Activated CD4-positive, CD25-positive, alpha-beta regulatory T cell treated with anti-CD3 and anti-CD28 coated beads, Interleukin-2, amount 50 U/mL, for 72 hours (primary cell): ENCODE data around the gene SESN2.

ENCODE experiments used
- DNase-seq: peaks from one replicate; pipeline ENCODE4 v3.0.0; 2021

SESN2 gene, protein sequence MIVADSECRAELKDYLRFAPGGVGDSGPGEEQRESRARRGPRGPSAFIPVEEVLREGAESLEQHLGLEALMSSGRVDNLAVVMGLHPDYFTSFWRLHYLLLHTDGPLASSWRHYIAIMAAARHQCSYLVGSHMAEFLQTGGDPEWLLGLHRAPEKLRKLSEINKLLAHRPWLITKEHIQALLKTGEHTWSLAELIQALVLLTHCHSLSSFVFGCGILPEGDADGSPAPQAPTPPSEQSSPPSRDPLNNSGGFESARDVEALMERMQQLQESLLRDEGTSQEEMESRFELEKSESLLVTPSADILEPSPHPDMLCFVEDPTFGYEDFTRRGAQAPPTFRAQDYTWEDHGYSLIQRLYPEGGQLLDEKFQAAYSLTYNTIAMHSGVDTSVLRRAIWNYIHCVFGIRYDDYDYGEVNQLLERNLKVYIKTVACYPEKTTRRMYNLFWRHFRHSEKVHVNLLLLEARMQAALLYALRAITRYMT

DNA sequence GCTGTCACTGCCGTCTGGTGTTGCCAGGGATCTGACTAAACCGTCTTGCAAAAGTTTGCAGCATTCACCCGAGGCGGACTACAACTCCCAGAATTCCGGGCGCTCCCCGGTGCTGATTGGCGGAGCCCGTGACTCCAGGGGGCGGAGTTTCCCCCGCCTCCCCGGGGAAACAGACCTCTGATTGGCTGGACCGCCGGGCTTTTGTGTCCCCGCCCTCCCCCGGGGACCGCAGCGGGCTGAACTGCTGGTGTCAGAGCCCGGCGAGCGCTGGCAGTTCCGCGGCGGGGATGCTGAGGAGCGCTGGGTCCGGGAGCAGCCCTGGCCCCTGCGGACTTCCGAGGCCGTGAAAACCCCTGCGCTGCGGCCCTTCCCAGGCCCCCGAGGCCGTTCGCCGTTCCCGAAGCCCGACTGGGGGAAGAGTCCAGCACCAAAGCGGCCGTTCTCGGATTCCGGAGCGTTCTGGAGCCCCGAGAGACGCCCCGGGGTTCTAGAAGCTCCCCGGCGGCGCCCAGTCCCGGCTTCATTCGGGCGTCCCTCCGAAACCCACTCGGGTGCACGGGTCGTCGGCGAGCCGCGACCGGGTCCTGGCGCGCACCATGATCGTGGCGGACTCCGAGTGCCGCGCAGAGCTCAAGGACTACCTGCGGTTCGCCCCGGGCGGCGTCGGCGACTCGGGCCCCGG lies at the start of gene SESN2:
Gene SESN2 (plus strand): TSS at position 267 of the 682 bp plus-strand sequence. CDS start 330 bp downstream, at position 597.
- DNase-seq, result peak; percentile 99

DNA sequence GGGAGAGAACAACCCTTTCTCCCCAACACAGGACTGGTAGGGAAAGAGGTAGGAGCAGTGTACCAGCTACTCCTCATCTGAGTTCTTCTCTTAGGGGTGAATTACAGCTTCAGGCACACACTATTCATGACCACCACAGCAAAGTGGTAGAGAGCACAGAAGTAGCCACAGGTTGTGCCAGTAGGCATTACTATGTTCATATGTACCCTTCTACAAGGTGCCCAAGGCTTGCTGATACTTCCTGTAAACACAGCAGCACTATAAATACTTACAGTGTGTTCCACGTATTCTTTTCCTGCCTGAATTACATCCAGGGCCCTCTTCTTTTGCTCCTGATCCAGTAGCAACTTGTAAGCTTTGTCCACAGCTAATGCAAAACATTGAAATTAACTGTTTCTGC lies 49.6 kb upstream of the SESN2 start:
- DNase-seq, result no peak

DNA sequence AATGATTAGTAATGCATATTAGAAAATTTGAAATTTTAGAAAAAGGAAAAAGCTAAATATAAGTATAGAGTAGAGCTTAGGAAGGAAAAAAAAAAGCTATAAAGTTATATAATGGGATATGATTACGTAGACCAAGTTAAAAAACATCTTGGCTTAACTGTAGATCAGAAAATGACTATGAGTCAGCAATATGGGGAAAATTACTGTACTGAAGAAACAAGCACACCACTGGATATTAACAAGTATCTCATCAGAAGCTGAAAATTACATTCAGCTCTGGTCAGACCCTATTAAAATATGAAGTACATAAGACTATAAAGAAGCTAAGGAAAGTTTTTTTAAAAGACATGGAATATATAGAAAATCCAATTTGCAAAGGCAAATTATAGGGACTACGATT lies 46.0 kb upstream of the SESN2 start:
- no peak for DNase-seq

DNA sequence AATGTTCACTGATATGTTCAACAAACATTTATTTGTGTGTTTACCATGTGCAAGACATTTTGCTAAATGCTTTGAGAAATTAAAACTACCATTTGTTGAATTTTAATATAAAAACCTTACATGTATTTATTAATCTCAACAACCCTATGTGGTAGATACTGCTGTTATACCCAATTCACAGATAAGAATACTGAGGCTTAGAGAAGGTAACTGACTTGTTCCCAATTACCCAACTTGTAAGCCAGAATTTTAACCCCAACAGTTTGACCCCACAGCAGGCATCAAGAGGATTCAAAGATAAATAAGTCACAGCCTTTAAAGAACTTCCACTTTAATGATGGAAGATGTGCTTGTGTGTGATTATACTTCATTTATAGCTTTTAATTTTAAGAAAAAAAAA lies 30.2 kb upstream of the SESN2 start:
- no peak for DNase-seq

DNA sequence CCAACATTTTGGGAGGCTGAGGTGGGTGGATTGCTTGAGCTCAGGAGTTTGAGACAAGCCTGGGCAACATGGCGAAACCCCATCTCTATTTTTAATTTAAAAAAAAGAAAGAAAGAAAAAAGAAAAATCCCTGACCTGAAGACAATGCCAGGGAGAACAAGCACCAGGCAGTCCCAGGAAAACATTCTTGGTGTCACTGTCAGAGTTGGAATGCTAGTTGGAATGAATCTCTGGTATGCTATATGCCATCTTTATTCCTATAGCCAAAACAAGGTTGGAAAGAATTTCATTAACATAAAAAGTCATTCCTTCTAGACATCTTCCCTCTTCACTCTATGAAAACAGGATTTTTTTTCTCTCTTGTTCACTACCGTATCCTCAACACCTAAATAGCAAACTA lies 29.3 kb upstream of the SESN2 start:
- DNase-seq, result no peak

DNA sequence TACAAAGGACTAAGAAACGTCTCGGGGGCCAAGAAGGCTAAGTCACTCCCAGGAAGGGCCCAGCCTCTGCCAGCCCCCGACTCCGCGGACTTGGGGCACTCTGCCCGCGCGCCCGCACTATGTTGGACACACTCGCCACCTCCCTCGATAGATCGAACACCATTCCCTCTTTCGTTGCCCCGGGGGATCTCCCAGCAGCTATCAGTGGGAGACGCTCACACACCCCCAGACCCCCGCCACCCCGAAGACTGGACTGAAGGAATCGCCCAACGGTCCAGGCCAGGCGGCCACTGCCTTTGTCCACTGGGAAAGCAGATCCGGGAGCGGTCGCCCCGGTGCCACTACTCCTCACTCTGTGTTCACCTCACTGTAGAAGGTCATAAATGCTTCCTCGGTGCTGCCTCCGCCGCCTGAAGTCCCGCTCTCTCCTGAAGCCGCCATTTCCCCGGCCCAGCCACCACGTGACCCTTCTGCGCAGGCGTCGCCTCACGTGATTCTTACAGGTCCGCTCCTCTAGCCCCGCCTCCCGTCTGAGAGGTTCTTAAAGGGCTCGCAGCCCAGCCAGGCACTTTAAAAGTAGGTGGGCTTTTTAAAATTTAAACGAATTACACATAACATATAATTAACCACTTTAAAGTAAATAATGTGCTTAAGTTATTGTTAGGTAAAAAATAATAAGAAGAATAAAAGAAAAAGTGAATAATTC lies 26.6 kb upstream of the SESN2 start, which contains the start of gene DNAJC8:
Gene DNAJC8 (minus strand): TSS at position 472 of the 706 bp plus-strand sequence. CDS start 31 bp downstream, at position 441.
- DNase-seq, result peak; percentile 95

DNA sequence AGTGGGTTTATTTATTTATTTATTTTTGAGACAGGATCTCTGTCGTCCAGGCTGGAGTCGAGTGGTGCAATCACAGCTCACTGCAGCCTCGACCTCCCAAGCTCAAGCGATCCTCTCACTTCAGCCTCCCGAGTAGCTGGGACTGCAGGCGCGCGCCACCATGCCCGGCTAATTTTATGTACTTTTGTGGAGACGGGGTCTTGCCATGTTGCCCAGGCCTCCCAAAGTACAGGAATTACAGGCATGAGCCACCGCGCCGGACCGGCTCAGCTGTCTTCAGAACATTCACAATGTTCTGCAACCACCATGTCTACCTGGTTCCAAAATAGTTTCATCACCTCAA lies 26.1 kb upstream of the SESN2 start:
- no peak for DNase-seq

DNA sequence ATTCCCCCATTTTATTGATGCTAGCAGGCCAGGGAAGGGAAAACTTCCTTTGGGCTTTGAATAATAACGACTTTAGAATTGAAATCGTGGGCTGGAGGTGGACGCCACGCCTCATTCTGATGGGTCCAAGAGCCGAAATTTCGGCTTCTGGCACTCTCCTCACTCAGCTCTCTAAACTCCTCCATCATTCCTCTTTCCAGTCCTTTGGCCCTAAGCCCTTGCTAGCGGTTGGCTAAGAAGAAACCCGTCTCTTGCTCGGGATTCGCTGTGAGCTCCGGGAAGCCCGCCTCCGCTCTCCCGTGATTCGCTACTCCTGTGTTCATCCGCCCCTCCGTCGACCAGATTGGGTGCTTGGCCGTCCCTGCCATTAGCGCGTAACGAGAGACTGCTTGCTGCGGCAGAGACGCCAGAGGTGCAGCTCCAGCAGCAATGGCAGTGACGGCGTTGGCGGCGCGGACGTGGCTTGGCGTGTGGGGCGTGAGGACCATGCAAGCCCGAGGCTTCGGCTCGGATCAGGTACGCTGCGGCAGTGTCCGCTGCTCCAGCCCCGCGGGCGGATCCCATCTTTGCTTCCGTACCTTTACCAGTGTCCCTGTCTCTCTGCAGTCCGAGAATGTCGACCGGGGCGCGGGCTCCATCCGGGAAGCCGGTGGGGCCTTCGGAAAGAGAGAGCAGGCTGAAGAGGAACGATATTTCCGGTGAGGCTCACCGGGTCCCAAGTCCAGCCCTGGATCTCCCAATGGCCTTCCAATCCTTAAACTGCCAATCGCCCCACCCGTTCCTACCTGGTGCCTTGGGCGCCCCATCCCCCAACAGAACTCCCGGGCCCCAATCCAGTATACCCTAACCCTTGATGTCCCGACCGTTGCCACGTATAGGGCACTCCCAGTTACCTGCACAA lies 23.3 kb upstream of the SESN2 start, which contains the start of gene ATP5IF1:
Gene ATP5IF1 (plus strand): TSS at position 370 of the 901 bp plus-strand sequence. CDS start 60 bp downstream, at position 430.
- DNase-seq, result peak; percentile 91

DNA sequence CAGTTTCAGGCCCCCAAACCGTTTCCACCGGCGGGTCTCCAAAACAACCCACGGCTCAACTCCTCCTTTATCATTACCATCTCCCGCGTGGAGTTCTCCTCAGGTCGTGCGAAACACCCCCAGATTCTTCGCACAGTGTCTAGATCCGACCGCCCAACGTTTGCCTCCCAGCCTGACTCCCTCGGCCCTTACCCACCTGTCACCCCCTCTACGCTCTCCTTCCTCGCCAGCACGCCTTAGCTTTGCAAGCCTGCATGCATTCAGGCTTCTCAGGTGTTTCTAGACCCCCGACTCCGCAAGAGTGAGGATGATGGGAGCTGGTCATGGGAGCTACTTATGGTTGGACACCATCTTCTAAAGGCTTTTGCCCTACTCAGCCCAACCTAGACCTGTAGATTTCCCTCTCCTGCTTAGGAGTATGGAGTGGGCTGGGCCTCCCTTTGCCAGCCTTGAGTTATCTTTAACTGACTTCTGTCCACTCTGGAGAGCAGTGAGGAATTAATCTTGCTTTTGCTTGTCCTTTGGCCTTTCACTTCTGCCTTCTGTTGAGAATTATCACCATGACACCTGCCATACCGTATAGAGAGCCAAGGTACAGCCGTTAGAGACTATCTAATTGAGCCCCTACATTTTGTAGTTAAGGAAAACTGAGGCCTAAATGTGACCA lies 22.5 kb upstream of the SESN2 start:
- DNase-seq, result no peak

DNA sequence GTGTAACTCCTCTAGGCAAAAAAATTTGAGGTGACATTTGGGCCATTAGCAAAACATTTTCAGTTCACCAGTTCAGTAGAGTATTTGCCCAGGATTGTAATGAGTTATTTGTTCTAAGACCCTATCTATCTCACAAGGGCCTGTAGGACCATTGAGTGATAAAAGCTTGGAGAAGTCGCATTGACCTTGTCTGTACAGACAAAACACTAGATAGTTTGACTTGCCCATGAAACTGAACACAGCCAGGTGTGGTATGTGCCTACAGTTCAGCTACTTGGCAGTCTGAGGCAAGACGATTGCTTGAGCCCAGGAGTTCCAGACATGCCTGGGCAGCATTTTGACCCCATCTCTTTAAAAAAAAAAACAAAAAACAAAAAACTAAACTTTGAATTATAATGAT lies 20.3 kb upstream of the SESN2 start:
- no peak for DNase-seq

DNA sequence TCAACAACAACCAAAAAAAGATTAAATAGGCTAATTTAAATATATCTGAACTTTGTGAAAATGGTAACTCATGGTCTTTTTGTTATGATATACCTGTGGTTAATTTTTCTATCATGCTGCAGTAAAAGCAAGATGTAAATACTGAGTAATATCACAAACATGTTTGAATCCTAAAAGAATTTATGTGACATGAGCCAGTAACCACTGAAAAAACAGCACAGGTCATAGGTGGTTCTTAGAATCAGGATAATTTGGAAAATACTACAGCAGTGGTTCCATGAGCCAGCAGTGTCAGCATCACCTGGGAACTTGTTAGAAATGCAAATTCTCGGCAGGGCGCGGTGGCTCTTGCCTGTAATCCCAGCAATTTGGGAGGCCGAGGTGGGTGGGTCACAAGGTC lies 19.3 kb upstream of the SESN2 start:
- no peak for DNase-seq

DNA sequence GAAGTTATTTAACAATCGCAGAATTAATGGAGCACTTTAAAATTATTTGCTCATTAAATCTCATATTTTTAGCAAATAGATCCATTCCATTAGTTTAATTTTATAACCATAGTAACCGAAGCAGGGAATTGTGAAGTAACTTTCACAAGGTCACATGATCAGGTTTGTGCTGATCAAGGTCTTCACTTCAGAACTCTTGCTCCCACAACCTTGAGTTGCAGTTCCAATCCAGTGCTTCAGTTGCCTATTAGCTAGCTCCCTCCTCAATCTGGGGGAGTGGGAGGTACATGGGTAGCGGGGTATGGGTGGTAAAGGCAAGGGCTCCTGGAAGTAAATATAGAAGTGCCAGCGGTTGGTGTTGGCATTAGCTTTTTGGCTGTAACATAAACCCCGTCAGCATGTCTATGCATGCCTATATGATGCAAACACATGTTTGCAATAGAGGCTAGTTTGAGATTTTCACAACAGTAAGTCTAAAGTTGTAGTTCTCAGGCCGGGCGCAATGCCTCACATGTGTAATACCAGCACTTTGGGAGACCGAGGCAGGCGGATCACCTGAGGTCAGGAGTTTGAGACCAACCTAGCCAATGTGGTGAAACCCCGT lies 17.6 kb upstream of the SESN2 start:
- DNase-seq, result no peak

DNA sequence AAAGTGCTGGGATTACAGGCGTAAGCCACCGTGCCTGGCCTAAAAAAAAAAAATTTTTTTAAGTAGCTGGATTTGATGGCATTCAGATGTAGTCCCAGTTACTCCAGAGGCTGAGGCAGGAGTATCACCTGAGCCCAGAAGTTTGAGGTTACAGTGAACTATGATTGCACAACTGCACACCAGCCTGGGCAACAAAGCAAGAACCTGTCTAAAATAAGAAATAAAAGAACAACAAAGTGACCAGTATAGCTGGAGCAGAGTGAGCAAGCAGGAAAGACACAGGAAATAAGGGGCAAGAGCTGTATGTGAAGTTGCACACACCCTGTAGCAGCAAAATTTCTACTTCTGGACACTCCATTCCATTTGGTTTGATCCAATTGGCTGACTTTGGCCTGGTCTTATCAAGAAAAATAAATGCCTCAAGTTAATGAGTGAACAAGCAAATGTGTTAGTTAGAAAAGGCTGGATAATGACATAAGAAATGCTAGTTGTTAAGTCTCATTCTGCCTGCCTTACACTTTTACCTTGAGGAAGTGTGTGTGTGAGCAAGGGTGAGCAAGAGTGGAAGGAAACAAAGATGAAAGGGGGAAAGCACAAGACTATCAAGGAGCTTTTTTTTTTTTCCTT lies 15.5 kb upstream of the SESN2 start:
- no peak for DNase-seq

DNA sequence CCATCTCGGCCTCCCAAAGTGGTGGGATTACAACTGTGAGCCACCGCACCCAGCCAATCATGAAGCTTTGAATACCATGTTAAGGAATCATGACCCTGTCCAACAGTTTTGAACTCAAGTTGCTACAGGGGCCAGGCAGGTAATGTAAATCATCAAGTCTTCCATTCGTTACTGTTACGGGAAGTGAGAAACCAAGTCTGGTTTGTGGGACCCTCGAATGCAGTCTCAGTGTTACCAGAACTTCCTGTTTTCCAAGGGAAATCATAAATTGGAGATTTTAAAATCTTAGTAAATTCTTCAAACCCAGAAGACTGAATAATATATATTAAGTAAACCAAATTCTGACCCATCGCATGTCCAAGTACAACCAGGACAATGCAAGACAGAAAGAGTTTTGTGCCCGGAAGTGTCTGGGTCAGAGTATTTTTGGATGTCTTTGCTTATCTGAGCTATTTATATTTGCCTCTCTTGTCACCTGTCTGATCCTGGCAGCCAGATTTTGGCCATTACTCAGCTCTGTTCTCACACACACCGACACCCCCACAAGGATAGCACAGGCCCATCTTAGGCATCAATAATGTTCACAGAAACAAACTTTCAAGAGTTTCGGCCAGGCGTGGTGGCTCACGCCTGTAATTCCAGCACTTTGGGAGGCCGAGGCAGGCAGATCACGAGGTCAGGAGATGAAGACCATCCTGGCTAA lies 14.6 kb upstream of the SESN2 start:
- no peak for DNase-seq

DNA sequence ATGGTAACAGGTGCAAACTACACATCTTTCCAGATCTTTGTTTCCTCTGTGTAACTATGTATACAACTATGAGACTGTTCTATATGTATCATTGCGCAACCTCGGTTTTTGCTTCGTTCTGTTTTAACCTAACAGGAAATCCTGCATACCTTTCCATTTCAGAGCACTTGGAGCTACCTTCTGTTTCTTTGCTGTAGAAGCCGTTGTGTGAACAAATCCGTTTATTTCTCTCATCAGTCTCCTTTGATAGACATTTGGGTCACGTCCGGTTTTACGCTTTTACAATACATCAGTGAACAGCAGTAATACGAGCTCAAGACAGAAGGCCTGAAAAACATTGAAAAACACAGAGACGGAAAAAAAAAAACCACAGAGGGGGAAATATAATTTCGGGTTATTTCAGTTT lies 12.9 kb upstream of the SESN2 start:
- DNase-seq, result no peak

DNA sequence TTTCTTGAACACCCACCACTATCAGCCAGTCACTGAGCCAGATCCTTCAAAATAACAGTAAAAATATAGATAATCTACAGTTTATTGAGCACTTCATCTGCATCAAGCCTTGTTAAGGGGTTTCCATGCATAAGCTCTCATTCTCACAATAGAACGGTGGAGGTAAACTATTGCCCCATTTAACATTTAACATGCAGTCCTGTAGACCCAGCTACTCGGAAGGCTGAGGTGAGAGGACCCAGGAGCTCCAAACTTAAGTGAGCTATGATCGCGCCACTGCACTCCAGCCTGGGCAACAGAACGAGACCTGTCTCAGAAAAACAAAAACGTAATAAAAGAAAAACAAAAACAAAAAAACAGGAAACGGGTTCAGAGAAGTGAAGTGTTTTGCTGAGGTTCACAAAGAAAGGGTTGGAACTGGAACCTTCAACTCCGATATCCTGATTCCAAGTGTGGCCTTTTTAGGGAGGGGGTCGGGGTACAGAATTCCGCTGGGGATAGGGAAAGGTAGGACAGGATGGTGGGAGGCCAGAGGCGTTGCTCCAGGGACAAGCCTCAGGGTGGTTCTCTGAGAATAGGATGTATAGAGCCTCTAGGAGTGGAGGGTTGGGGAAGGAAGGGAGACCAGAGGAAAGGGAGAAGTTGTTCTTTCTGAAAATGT lies 11.6 kb upstream of the SESN2 start:
- no peak for DNase-seq

DNA sequence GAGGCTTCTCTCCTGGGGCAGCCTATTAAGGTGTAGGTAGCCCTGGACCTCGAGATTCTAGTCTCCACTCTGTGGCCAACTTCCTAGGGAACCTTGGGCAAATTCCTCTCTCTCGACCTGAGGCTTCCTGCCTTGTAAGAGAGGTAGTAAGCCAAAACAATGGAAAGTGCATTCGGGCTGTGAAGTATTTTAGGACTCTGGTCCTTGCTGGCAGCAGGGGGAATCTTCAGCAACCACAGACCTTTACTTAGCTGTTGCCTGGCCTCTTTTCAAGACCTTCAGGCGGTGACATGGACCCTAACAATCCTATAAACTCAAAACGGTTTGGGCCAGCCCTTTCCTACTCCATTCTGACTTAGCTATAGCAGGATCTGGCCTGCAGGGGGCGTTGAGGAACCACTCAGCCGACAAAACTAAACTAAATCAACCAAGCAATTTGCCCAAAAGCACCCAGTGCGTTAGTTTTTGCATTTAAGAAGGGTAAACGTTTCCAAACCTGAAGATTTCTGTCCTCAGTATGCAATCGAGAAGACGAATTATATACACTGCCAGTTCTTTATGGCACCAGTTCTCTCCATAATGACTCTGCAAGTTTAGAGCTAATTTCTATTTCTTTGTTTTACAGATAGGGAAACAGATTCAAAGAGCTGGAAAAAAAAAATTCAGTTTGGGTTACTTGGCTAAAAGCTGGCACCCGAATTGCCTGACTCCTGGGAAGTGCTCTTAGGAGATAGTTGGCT lies 10.9 kb upstream of the SESN2 start:
- peak; percentile 83 for DNase-seq

DNA sequence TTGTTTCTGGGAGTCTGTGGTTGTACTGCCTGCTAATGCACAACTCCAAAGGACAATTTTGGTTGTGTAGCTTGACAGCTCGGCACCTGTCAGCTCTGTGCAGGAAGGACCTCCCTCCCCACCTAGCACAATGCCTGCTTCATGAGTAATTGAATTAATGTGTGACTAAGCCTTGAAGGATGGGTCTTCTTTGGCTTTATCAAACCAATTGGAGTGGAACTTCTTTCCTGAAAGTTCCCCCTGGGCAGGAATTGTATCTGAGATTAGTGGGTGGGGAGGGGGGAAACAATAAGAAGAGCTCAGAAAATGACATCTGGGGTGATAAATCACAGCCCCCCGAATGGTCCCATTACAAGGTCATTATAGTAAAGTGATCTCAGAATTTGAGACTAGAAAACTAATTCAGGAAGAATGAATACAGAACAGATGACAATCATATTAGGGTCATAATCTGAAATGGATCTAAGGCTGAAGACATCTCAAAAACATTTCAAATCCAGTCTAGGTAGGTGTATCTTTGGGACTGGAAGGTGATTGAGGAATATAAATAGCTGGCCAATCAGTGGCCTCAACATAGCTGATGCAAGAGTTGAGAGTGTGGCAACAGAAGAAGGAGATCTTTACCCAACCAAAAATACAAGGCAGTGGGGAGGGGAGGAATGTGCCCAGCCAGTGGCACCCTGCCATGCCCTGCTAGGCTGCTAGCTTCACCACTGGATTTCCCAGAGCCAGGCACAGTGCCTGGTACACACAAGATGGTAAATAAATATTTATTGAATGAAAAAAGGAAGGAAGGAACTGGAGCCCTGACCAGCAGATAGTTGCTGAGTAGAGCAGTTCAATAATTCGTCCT lies 10.1 kb upstream of the SESN2 start:
- DNase-seq, result no peak
